Right ventricle myocardium superior (tissue), 1 donor: Measurements from ENCODE around the gene FHOD3. TPM values are rescaled to one million over a fixed set of nuclear protein-coding genes. Genes with fewer than 3 reads are reported as not detected.
"Not testable (repeated sequence)": the region's sequence is repeated elsewhere in the genome, so short reads cannot be mapped to it uniquely, and the experiment has no call there.

ENCODE experiments used
- ATAC-seq: fragments of 200-7000 bp; cut with Tn5 transposase; one replicate; pipeline ENCODE4 v1.9.1; 2020; ENCODE audit warnings: mild to moderate bottlenecking; ENCODE audit not compliant: poor library complexity
- DNase-seq: peaks from one replicate; pipeline ENCODE4 v3.0.0-alpha.2; 2020
- intact Hi-C: fragments of 100-400 bp; cut with DNase I; formaldehyde crosslinking; loops from one replicate; pipeline ENCODE4 v1.11.2; 2022
- total RNA-seq: library from RNA; stranded (reverse); fragmentation: NEBNext Ultra II Directional; extraction: Animal tissue kit (Norgen Biotek cat#: 25700); gene quantifications from one replicate; pipeline ENCODE4 v1.2.1, GENCODE V29; 2021
- donor health status: DM: no; HTN: yes; CAD: no; lungs with severe emphysema.

FHOD3 gene
- total RNA-seq, 1 donor from 2014 or later = 317 TPM

DNA sequence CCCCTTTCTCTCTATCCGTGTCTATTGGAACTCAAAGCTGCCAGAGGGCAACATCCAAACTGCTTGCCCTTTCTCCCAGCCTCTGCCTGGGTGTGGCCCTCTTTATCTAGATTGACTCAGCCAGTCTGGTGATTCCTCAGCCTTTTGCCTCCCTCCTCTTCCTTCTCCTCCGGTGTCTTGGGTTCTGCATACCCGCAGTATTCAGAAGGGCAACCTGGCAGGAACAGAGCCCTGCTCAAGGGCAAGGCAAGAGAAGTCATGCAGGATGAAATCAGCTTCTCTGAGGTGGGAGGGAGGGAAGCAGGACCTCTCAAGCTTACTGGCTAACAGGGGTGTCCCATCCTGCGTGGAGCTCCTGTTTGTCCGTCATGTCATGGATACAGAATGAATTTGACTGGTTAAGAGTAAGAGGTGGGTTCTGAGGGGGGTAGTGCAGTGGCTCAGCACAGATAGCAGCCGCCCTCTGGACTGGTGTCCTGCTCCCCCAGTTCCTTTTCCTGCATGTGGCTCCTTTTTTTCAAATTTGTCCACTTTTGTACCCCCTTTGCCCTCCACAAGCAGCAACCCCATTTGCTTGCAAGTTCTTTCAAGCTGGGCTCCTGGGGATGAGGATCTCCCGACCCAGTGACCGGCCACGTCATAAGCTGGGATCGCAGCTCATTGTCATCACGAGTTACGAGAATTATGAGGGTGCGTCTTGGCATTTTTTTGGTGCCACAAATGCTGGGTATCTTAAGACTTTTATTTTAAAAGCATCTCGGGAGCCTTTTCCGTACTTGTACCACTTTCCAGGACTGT lies 154.1 kb downstream of the FHOD3 start:
- intact Hi-C loops = no loop called here
- ATAC-seq (peak; percentile 13), DNase-seq (no peak)

DNA sequence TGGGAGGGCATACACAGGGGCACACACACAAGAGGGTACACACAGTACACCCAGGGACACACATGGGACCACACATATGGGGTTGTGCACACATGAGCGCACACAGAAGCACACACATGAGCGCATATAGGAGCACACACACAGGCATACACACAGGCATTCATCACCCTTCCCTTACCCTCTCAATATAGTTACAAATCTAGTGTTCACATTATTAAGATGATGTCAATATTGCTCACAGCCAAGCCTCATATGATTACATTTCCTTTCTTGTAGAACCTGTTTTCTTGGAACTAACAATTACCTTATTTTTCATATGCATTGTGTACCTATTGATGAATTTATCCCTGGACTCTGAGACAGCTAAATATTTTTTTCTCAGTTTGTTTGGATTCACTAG lies 156.7 kb downstream of the FHOD3 start:
- DNase-seq = no peak
- no peak for ATAC-seq
- intact Hi-C loops = no loop called here

DNA sequence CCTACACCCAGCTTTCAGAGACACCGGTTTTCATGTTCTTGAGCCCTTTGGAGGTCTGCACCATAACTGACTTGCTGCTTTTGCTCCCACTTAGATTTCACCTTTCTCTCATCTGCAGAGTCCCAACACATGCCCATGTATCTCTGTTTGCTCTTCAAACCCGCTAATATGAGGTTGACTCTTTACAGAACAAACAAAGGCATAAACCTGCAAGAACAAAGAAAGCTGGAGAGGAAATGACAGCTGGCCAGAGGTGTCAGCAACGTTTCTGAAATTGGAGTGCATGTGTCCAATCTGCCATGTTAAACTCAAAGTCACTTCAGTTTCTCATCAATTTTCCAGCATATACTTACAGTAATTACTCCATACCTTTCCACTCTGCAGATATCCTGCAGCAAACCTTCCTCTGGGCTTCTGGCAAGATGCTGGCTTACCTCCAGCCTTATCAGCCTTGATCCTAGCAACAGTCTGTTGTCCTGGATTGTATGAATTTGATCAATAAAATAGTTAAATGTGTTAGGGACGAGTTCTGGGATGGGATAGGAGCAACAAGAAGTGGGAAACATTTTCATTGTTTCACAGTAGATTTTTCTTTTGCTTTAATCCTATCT lies 157.4 kb downstream of the FHOD3 start:
- DNase-seq = no peak
- ATAC-seq = no peak
- intact Hi-C loops = no loop called here

DNA sequence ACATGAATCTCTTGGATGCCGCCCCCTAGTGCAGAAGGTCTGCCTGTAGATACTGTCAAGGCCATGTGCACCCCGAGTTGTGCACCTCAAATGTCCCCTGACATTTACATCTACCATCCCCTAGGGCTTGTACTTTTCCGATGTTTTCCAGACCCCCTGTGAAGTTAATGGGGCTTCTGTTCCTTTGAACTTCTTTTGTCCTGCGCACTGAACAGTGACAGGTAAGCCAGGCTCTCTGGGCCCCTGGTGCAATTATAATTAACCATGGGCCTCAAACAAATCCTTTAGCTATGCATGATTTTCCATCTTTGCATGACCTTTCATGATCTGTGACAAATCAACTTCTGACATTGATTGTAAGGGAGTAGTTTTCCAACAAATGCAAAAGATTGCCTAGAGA lies 158.4 kb downstream of the FHOD3 start:
- intact Hi-C loops = no loop called here
- ATAC-seq = no peak

DNA sequence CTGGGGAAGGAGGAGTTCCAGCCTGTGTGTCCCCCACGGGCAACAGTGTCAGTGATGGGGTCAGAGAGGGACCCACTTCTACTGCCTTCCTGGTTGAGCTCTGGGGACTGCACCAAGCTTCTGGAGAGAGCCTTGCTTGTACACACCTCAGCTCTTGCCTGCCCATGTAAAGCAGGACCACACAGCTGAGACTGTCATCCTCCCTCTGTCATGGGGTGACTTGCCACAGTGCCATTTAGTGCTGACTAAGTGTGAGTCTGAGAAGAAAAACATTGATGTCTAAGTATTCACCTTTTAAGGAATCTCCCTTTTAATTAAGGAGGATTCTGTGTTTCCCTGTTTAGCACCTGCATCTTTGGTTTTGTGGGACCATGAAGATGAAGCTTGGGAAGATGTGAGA lies 159.1 kb downstream of the FHOD3 start:
- no peak for DNase-seq
- no peak for ATAC-seq
- intact Hi-C loops = no loop called here

More for the DNA sequence above, 158.4 kb downstream of the FHOD3 start:
- DNase-seq = no peak

DNA sequence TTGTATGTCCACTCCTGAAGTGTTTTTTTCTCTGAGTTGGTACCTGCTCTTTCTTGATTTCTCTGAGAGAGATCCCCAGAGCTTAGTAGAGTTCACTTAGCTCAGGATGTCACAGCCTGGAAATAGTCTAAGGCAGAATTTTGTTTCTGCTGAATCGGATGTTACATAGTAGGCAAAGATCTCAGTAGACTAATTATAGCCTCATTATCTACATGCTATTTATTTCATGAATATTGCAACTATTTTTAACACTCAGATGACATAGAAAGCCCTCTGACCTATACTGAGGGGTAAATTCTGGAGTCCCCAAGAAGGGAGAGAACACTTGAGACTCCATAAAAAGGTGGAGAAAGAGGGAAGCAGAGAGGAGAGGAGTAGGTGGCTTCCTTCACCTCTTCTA lies 160.2 kb downstream of the FHOD3 start:
- peak; percentile 55 for ATAC-seq
- intact Hi-C loops = no loop called here
- DNase-seq = no peak

DNA sequence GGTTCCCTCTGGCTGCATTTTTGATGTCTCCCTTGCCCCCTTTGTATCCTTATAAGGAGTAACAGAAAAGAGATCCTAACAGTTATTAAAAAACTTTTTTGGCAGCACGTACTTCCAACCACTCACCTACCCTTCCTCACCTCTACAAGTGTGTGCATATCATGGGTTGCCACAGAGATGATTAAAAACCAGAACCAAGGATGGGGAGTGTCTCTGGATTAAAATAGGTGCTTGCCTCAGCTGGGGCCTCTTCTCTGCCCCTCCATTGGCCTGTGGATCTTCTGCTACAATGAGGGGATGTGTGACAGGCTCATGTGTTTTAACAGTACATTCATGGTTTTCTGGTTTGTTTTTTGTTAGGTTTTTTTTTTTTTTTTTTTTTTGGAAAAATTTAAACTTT lies 160.8 kb downstream of the FHOD3 start:
- DNase-seq (no peak), ATAC-seq (peak; percentile 38)
- intact Hi-C loops = no loop called here

DNA sequence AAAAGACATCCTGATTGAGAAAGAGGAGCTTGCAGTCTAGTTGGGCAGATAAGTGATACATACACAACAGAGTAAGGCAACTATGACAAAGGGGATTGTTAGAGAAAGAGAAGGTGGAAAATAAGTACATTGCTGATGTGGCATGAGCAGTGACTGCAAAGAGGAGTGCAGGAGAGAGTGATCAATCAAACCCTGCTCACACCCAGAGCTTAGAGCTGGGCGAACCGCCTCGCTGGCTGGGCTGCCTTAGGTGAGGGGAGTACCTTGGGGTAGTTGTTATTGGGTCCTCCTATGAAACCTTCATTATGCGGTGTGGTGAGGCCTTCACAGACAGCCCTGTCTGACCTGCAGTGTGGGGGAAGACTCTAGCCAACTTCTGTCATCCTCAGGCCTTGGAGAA lies 161.7 kb downstream of the FHOD3 start:
- DNase-seq (no peak), ATAC-seq (no peak)
- intact Hi-C loops = no loop called here

DNA sequence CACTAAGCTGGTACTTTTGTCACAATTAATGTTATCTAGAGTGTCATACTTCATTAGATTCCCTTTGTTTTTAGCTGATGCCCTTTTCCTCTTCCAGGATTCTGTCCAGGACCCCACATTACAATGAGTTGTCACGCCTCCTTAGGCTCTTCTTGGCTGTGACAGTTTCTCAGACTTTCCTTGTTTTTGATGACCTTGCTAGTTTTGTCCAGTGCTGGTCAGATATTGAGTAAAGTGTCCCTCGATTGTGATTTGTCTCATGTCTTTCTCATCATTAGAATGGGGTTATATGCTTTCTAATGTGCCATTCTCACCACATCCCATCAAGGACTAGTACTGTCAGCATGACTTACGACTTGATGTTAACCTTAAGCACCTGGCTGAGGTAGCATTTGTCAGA lies 162.3 kb downstream of the FHOD3 start:
- intact Hi-C loops = loop anchor here (10.0 kb wide), 1 partner anchor 135 kb away; no protein-coding TSS in a partner anchor
- no peak for ATAC-seq
- DNase-seq = no peak

DNA sequence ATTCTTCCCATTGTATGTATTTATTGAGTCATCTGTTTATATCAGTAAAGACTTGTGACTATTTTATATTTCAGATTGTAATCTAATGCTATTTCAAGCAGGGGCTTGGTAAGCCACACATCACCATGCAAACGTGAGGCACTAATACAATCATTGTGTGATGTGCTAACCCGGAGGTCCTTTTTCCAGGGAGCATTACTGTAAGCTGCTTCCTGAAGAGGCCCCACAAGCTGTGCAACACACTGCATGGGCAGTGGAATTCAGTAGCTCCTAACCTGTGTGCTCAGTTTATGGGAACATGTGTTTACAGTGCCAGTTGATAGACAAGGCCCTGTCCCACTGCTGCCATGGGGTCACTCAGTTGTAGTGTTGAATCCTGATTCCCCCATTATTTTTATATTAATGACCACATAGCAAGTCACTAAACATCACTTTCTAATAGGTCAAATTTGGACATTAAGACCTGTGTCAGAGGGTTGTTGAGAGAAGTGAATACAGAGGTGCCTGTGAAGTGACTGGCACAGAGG lies 162.9 kb downstream of the FHOD3 start:
- DNase-seq (no peak), ATAC-seq (no peak)
- intact Hi-C loops = loop anchor here (10.0 kb wide), 1 partner anchor 136 kb away; no protein-coding TSS in a partner anchor

DNA sequence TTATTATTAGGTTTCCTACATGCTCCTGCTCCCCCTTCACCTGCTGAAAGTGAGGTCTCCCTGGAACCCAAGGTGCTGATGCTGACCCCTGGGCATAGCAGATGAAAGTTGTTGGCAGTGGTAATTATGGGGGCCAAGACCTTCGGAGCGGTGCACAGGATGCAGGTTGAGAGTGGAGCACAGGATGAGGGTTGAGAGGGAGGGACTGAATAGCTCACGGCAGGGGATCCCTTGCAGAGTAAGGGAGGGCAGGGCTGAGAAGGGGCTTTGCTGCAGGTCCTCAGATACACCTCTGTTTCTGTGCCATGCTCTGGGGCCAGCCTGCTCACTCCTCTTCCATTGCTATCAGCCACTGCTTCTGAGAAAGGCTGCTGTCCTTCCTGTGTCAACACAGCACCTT lies 163.3 kb downstream of the FHOD3 start:
- no peak for DNase-seq
- no peak for ATAC-seq
- intact Hi-C loops = loop anchor here (10.0 kb wide), 1 partner anchor 136 kb away; no protein-coding TSS in a partner anchor

DNA sequence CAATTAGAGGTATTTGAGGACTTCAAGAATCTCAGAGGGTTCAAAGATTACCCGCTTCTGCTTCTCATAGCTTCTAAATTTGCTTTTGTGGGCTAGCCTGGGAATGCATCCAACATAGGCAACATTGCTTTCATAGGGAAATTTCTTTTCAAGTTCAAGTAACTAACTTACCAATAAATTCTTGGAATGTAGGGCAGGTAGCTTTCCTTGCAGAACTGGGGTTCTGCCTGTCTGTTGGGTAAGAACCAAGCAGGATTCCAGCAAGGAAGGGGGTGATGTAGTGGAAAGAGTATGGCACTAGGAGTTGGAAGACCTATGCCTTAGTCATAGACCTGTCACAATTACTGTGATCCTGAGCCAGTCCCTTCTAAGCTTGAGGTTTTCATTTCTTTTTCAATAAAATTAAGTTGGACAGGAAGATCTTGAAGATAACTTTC lies 164.1 kb downstream of the FHOD3 start:
- no peak for DNase-seq
- no peak for ATAC-seq
- intact Hi-C loops = loop anchor here (10.0 kb wide), 1 partner anchor 137 kb away; no protein-coding TSS in a partner anchor

DNA sequence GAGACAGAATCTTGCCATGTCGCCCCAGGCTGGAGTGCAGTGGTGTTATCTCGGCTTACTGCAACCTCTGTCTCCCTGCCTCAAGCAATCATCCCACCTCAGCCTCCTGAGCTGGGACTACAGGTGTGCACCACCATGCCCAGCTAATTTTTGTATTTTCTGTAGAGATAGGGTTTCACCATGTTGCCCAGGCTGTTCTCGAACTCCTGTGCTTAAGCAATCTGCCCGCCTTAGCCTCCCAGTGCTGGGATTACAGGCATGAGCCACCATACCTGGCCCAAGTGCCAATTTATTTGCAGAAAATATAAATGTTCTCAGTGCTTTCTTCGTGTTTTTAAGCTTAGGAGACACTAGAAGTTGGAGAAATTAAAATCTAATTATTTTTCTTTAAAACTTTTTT lies 166.0 kb downstream of the FHOD3 start:
- not testable (repeated sequence) for DNase-seq, ATAC-seq
- intact Hi-C loops = loop anchor here (10.0 kb wide), 1 partner anchor 139 kb away; no protein-coding TSS in a partner anchor

DNA sequence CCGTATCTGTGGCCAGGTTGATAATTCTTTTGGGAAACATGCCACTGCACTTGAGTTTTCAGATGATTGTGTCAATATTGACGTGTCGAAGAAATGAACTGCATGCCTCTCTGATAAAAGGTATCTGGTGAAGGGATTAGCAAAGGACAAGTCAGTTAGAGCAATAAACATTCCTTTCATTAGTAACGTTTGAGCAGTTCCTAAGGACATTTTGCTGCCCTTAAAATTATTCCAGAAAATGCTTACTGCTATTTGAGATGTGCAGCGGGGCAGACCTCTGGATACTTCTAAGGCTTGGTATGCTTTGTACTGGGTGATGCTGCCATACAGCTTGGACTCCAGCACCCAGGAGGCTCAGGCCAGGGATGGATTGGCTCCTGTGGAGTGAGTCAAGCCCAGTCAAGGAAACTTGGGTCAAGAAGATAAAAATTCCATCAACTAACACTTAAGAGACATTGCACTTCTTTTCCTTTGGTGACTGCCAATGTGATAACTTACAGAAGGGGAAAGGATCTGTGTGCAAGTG lies 166.7 kb downstream of the FHOD3 start:
- no peak for DNase-seq
- intact Hi-C loops = loop anchor here (10.0 kb wide), 1 partner anchor 139 kb away; no protein-coding TSS in a partner anchor
- peak; percentile 59 for ATAC-seq

DNA sequence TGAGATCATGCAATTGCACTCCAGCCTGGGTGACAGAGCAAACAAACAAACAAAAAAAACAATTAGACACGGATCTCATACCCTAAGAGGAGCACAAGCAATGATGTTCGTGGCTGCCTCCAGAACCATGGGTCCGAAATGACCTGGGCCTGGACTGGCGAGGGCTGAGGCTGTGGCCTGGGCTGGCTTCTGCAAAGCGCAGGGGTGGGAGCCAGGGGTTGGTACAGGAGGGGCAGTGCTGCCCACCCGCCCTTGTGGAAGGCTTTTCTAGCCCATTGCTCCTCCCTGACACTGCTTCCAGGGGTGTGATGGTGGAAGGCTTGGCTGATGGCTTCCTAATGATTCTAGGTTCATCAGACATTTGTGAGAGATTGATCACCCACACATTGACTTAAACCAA lies 167.8 kb downstream of the FHOD3 start:
- intact Hi-C loops = loop anchor here (10.0 kb wide), 1 partner anchor 140 kb away; no protein-coding TSS in a partner anchor
- no peak for DNase-seq

DNA sequence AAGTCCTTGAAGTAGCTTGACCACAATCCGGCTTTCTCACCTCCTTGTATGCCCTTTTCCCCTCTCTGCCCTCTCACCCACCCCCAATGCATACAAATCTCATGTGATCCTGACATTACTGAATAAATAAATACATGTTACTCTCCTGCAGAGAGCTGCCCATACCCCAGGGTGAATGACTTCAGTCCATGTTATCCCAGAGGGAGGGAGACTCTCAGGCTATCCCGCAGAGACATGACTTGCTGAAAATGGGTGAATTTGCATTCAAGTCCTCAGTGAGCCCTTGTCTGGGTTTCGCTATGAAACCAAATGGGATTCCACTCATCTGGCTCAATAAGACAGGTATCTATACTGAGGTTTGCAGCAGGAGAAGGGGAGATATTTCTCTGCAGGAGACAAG lies 168.5 kb downstream of the FHOD3 start:
- intact Hi-C loops = loop anchor here (10.0 kb wide), 1 partner anchor 141 kb away; no protein-coding TSS in a partner anchor

More for the DNA sequence above, 167.8 kb downstream of the FHOD3 start:
- no peak for ATAC-seq

DNA sequence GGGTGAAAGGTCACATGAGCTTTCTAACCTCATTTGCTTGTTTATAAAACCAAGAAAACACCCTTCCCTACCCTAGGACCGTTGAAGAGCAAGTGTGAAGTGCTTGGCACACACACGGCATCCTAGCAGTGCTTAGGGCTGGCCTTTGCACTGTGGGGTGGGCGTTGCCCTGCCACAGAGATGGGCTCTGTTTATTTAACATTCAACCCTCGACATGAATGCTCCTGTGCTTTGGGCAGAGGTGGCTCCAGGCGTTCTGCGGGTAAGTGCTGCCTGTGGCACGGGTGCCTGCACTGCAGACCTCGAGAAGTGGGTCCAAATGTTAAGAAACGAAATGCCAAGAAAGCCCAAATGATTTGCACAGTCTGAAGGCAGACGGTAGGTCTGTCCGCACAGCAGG lies 170.1 kb downstream of the FHOD3 start:
- ATAC-seq = peak; percentile 2
- intact Hi-C loops = loop anchor here (10.0 kb wide), 1 partner anchor 143 kb away; no protein-coding TSS in a partner anchor
- no peak for DNase-seq

More for the DNA sequence above, 168.5 kb downstream of the FHOD3 start:
- no peak for ATAC-seq
- DNase-seq = no peak

DNA sequence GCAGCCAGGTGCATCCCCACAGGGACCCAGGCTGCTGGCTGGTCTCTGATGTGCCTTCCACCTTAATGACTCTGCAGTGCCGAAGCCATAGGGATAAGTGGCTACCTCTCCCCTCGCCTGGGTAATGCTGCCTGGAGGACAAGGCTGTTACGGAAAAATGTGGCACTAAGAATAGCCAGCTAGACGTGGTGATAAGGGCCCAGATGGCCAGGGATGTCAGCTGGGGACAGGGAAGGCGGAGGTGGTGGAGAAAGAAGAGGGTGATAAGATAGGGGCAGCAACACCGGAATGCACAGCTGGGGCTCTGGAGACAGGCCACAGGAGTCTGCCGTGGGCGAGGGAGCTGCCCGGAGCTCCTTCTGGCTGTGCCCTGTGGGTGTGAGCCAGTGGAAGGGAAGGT lies 170.6 kb downstream of the FHOD3 start:
- ATAC-seq (peak; percentile 80), DNase-seq (peak; percentile 74)
- intact Hi-C loops = loop anchor here (10.0 kb wide), 1 partner anchor 143 kb away; no protein-coding TSS in a partner anchor

DNA sequence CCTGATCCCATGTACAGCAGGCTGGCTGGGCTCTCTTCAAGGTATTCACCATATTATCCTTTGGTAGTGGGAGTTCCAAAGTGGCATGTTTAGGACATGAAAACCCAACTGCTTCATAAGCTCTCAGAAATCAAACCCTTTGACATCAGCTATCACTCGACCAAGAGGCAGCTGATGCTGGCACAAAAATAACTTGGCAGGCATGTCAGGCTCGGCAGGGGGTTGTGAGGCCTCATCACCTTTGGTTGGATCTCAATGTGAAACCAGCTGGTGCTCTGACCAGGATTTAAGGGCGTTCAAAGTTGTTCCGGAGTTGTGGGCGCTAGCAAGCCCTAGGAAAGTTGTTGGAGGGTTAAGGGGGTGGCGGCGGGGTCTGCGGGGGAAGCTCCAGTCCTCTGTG lies 171.9 kb downstream of the FHOD3 start:
- ATAC-seq (peak; percentile 78), DNase-seq (peak; percentile 65)
- intact Hi-C loops = loop anchor here (10.0 kb wide), 1 partner anchor 145 kb away; no protein-coding TSS in a partner anchor
